WTC11 (cell line): ENCODE results near the gene GRPR. TPM values are rescaled to one million over a fixed set of nuclear protein-coding genes. Genes with fewer than 3 reads are reported as not detected.
A peak's percentile ranks its signal among the peaks of the same experiment; 100 is the strongest.

Experiments used
- ATAC-seq: fragments of 200-7000 bp; cut with Tn5 transposase; 2 replicates; pipeline ENCODE4 v1.10.0; 2021; ENCODE audit warnings: mild to moderate bottlenecking, moderate library complexity
- CTCF ChIA-PET: fragments of 300-600 bp; sonication (Branson Sonifier 250); formaldehyde crosslinking; loops from one replicate; lab custom pipeline; 2021; ENCODE audit warnings: antibody characterized with exemption; lab: Charles Lee
- POLR2A ChIA-PET: fragments of 350-600 bp; sonication (Branson Sonifier 250); formaldehyde crosslinking; loops from one replicate; lab custom pipeline; 2021; ENCODE audit warnings: antibody characterized with exemption; lab: Charles Lee
- DNase-seq: peaks from one replicate; pipeline ENCODE4 v3.0.0; 2021; ENCODE audit warnings: low spot score
- H3K27ac Mint-ChIP-seq: 2 replicates; pipeline ENCODE4 v1.8.0; 2021; ENCODE audit warnings: mixed read lengths
- H3K27me3 Mint-ChIP-seq: 2 replicates; pipeline ENCODE4 v1.8.0; 2021; ENCODE audit warnings: low read depth, mild to moderate bottlenecking, moderate library complexity, mixed read lengths
- H3K36me3 Mint-ChIP-seq: 2 replicates; pipeline ENCODE4 v1.8.0; 2021; ENCODE audit warnings: mixed read lengths
- H3K4me1 Mint-ChIP-seq: 2 replicates; pipeline ENCODE4 v1.8.0; 2022; ENCODE audit warnings: mixed read lengths
- H3K4me3 Mint-ChIP-seq: 2 replicates; pipeline ENCODE4 v1.8.0; 2021; ENCODE audit warnings: mild to moderate bottlenecking, moderate library complexity, mixed read lengths
- H3K9me3 Mint-ChIP-seq: 2 replicates; pipeline ENCODE4 v1.8.0; 2021; ENCODE audit warnings: mixed read lengths
- AFF4 ChIP-seq: sonication (generic); formaldehyde crosslinking; IDR thresholded peaks from 2 replicates; pipeline ENCODE4 v1.8.1; 2023; ENCODE audit warnings: mild to moderate bottlenecking, missing genetic modification reagents, borderline replicate concordance
- ARID4B ChIP-seq: sonication (generic); formaldehyde crosslinking; IDR thresholded peaks from 2 replicates; pipeline ENCODE4 v1.8.0; 2023; ENCODE audit warnings: missing genetic modification reagents, mild to moderate bottlenecking, borderline replicate concordance
- ATF3 ChIP-seq: sonication (generic); formaldehyde crosslinking; conservative IDR thresholded peaks from 2 replicates; pipeline ENCODE4 v1.8.1; 2022; ENCODE audit warnings: mild to moderate bottlenecking, missing genetic modification reagents
- ERG ChIP-seq: fragments of 250-450 bp; sonication (Bioruptor Pico); IDR thresholded peaks from 2 replicates; pipeline ENCODE4 v1.8.0; 2021; ENCODE audit warnings: mild to moderate bottlenecking
- ESRRA ChIP-seq: sonication (generic); formaldehyde crosslinking; IDR thresholded peaks from 2 replicates; pipeline ENCODE4 v1.8.1; 2022; ENCODE audit warnings: mild to moderate bottlenecking, missing genetic modification reagents, borderline replicate concordance
- ETV6 ChIP-seq: sonication (generic); formaldehyde crosslinking; IDR thresholded peaks from 2 replicates; pipeline ENCODE4 v1.8.1; 2022; ENCODE audit warnings: mild to moderate bottlenecking, missing genetic modification reagents
- GRHL2 ChIP-seq: fragments of 250-450 bp; sonication (Bioruptor Pico); IDR thresholded peaks from 2 replicates; pipeline ENCODE4 v1.8.0; 2022; ENCODE audit warnings: mild to moderate bottlenecking, moderate library complexity; ENCODE audit not compliant: insufficient replicate concordance, severe bottlenecking
- HMGA2 ChIP-seq: fragments of 250-450 bp; sonication (Bioruptor Pico); IDR thresholded peaks from 2 replicates; pipeline ENCODE4 v1.4.0; 2021; ENCODE audit warnings: mild to moderate bottlenecking, moderate library complexity
- IRF1 ChIP-seq: sonication (generic); formaldehyde crosslinking; IDR thresholded peaks from 2 replicates; pipeline ENCODE4 v1.8.0; 2023; ENCODE audit warnings: missing genetic modification reagents
- JUN ChIP-seq: sonication (generic); formaldehyde crosslinking; IDR thresholded peaks from 2 replicates; pipeline ENCODE4 v1.8.0; 2023; ENCODE audit warnings: mild to moderate bottlenecking, missing genetic modification reagents
- MAX ChIP-seq: sonication (generic); formaldehyde crosslinking; IDR thresholded peaks from 2 replicates; pipeline ENCODE4 v1.8.0; 2022; ENCODE audit warnings: mild to moderate bottlenecking, missing genetic modification reagents
- MXD4 ChIP-seq: fragments of 250-450 bp; sonication (Bioruptor Pico); IDR thresholded peaks from 2 replicates; pipeline ENCODE4 v1.8.0; 2021; ENCODE audit warnings: mild to moderate bottlenecking, moderate library complexity, borderline replicate concordance
- OVOL2 ChIP-seq: fragments of 250-450 bp; sonication (Bioruptor Pico); IDR thresholded peaks from 2 replicates; pipeline ENCODE4 v1.9.0; 2021; ENCODE audit warnings: mild to moderate bottlenecking, borderline replicate concordance
- RELA ChIP-seq: sonication (generic); formaldehyde crosslinking; IDR thresholded peaks from 2 replicates; pipeline ENCODE4 v1.8.1; 2022; ENCODE audit warnings: missing genetic modification reagents, mild to moderate bottlenecking, borderline replicate concordance
- ZBTB21 ChIP-seq: sonication (generic); formaldehyde crosslinking; IDR thresholded peaks from 2 replicates; pipeline ENCODE4 v1.8.1; 2023; ENCODE audit warnings: mild to moderate bottlenecking, missing genetic modification reagents, borderline replicate concordance
- ZNF138 ChIP-seq: sonication (generic); formaldehyde crosslinking; conservative IDR thresholded peaks from 2 replicates; pipeline ENCODE4 v1.8.1; 2022; ENCODE audit warnings: mild to moderate bottlenecking, moderate library complexity, missing genetic modification reagents
- ZNF281 ChIP-seq: sonication (generic); formaldehyde crosslinking; IDR thresholded peaks from 2 replicates; pipeline ENCODE4 v1.8.0; 2023; ENCODE audit warnings: mild to moderate bottlenecking, missing genetic modification reagents
- ZNF671 ChIP-seq: fragments of 250-450 bp; sonication (Bioruptor Pico); IDR thresholded peaks from 2 replicates; pipeline ENCODE4 v1.8.0; 2021; ENCODE audit warnings: mild to moderate bottlenecking
- total RNA-seq: library from RNA; stranded (reverse); gene quantifications from 3 replicates; pipeline ENCODE4 v1.2.3, GENCODE V29; 2021

Gene GRPR
- total RNA-seq, 1 experiment from 2014 or later = 8.9 TPM

- peak; percentile 55 for ATAC-seq
- ChIA-PET POLR2A (no interaction called here), CTCF (interaction anchor here (1.1 kb wide), 1 partner anchor 64 kb away, joined by 4 read pairs; the partner anchor contains the start of gene GRPR)
- DNase-seq = no peak
- Mint-ChIP-seq H3K4me1 (peaks cover 72% of the 10 kb centered on the region), H3K36me3 (no peaks in the 10 kb centered on the region), H3K27ac (peak overlapping the region; percentile 97), H3K9me3 (peaks cover 6% of the 10 kb centered on the region; the same call in 1 of the 2 replicates), H3K4me3 (no peak overlapping the region), H3K27me3 (peaks cover 3% of the 10 kb centered on the region)
- TF ChIP-seq ARID4B (CRISPR knock-in tag) (no peak), MAX (no peak), ERG (CRISPR knock-in tag) (no peak), GRHL2 (CRISPR knock-in tag) (no peak), JUN (no peak), ATF3 (CRISPR knock-in tag) (no peak), HMGA2 (CRISPR knock-in tag) (no peak), MXD4 (CRISPR knock-in tag) (no peak), OVOL2 (CRISPR knock-in tag) (no peak), RELA (no peak), IRF1 (no peak), ESRRA (CRISPR knock-in tag) (no peak), ETV6 (no peak), ZNF281 (CRISPR knock-in tag) (no peak), ZNF671 (CRISPR knock-in tag) (no peak), ZBTB21 (CRISPR knock-in tag) (no peak), ZNF138 (no peak), AFF4 (CRISPR knock-in tag) (no peak)
These were observed 63.8 kb downstream of the GRPR start for GRCh38 chrX:16187024-16187760.
